SIG-M5 treated with dmso at 0.1 percent for 504 hours (cell line): Measurements from ENCODE around the gene BHLHE41.
A peak's percentile ranks its signal among the peaks of the same experiment; 100 is the strongest.

ENCODE experiments used
- DNase-seq: peaks from one replicate; lab custom pipeline; 2025; ENCODE audit not compliant: unreplicated experiment; lab: John Stamatoyannopoulos, UW

BHLHE41 gene

GRCh38 chr12:26116829-26117715, 7.8 kb downstream of the BHLHE41 start:
- no peak for DNase-seq

GRCh38 chr12:26114720-26115401, 10.0 kb downstream of the BHLHE41 start:
- no peak for DNase-seq

- DNase-seq: peak; percentile 73
Observed at GRCh38 chr12:26113853-26114719, 10.8 kb downstream of the BHLHE41 start.

GRCh38 chr12:26113181-26113654, 11.6 kb downstream of the BHLHE41 start:
- no peak for DNase-seq

- no peak for DNase-seq
Observed at GRCh38 chr12:26112703-26113147, 12.1 kb downstream of the BHLHE41 start.

- DNase-seq: no peak
Observed at GRCh38 chr12:26112232-26112631, 12.6 kb downstream of the BHLHE41 start.

GRCh38 chr12:26109343-26109881, 15.4 kb downstream of the BHLHE41 start:
- DNase-seq: no peak

GRCh38 chr12:26108915-26109314, 15.9 kb downstream of the BHLHE41 start:
- no peak for DNase-seq

- no peak for DNase-seq
Observed at GRCh38 chr12:26106347-26106746, 18.5 kb downstream of the BHLHE41 start.

GRCh38 chr12:26102953-26103352, 21.9 kb downstream of the BHLHE41 start:
- no peak for DNase-seq

- DNase-seq: peak; percentile 76
Observed at GRCh38 chr12:26101763-26102162, 23.1 kb downstream of the BHLHE41 start.

- DNase-seq: peak; percentile 68
Observed at GRCh38 chr12:26101350-26101734, 23.5 kb downstream of the BHLHE41 start.

- peak; percentile 90 for DNase-seq
Observed at GRCh38 chr12:26100666-26101349, 24.0 kb downstream of the BHLHE41 start.

- DNase-seq: peak; percentile 75
Observed at GRCh38 chr12:26097046-26097878, 27.6 kb downstream of the BHLHE41 start.

- no peak for DNase-seq
Observed at GRCh38 chr12:26096036-26096435, 28.8 kb downstream of the BHLHE41 start.

GRCh38 chr12:26095186-26095585, 29.7 kb downstream of the BHLHE41 start:
- no peak for DNase-seq

- DNase-seq: no peak
Observed at GRCh38 chr12:26092346-26093105, 32.3 kb downstream of the BHLHE41 start.

GRCh38 chr12:26091822-26092221, 33.0 kb downstream of the BHLHE41 start:
- DNase-seq: no peak
